A549 (cell line): Measurements from ENCODE around the gene HSPA4L.

Experiments
- CBX8 ChIP-seq: fragments of 200-600 bp; sonication (generic); IDR thresholded peaks from 2 replicates; pipeline ENCODE4 v1.6.1; 2016
- CTCF ChIP-seq: fragments of >200 bp; sonication (Bioruptor Twin); formaldehyde crosslinking; IDR thresholded peaks from 3 replicates; pipeline ENCODE4 v1.5.1; 2016
- MAZ ChIP-seq: fragments of 150-350 bp; IDR thresholded peaks from 2 replicates; pipeline ENCODE4 v1.6.1; 2014; ENCODE audit warnings: antibody characterized with exemption, low read depth, low read length, borderline replicate concordance
- REST ChIP-seq: fragments of 200-600 bp; sonication (generic); IDR thresholded peaks from 2 replicates; pipeline ENCODE4 v1.6.1; 2016; ENCODE audit warnings: antibody characterized with exemption, mild to moderate bottlenecking, moderate library complexity

- TF ChIP-seq CTCF = no peak
- no peak for TF ChIP-seq CBX8
- no peak for TF ChIP-seq REST
- TF ChIP-seq MAZ = no peak
Observed at GRCh38 chr4:127852661-127853060, 70.5 kb downstream of the HSPA4L start.
